NCI-H345 treated with DMSO at 0.1 percent for 48 hours (cell line): ENCODE results near the gene SOST.

ENCODE experiments used
- DNase-seq: peaks from one replicate; lab custom pipeline; 2025; ENCODE audit not compliant: unreplicated experiment; lab: John Stamatoyannopoulos, UW

Gene SOST

DNA sequence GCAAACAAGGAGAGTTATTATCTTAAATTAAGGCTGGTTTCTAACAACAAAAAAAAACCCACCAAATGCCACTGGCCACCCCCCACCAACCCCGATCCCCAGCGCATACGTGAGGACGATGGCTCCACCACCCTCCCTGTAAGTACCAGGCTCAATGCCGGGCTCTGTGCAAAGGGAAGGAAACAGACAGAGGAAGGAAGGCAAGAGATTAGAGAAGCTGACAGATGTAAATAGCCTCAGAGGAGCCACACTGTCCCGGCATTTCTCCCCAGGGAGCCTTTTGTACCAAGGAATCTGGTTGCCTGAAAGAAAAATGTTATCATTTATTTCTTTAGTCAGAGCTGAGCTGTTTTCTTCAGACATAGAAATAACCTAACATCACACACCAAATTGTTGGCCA is 13.1 kb downstream of the SOST start:
- no peak for DNase-seq

DNA sequence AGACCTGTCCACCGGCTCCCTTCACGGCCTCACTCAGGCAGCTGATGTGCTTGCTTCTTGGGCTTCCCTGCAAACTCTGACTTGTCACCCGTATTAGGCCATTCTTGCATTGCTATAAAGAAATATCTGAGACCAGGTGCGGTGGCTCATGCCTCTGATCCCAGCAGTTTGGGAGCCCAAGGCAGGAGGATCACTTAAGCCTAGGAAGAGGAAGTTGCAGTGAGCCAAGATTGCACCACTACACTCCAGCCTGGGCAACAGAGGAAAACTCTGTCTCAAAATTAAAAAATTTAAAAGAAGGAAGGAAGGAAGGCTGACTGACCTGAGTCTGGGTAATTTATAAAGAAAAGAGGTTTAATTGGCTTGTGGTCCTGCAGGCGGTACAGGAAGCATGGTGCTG is 17.0 kb downstream of the SOST start:
- no peak for DNase-seq

DNA sequence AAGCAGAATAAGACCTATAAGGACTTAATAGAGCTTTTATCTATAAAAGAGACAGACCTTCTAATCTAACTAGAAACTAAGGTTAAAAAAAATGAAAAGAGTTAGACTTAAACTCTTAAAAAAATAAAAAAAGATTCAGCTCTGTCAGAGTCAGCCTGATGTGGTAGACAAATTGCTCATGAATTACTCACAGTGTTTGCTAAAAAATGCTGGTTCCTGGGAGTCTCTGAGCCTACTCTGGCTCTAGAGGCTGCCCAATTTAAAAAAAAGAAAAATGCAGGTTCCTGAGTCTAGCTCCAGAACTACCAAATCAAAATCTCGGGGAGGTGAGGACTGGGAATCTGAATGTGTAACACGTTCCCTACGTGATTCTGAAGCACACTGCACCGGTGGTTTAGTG is 18.1 kb downstream of the SOST start:
- DNase-seq, result no peak

DNA sequence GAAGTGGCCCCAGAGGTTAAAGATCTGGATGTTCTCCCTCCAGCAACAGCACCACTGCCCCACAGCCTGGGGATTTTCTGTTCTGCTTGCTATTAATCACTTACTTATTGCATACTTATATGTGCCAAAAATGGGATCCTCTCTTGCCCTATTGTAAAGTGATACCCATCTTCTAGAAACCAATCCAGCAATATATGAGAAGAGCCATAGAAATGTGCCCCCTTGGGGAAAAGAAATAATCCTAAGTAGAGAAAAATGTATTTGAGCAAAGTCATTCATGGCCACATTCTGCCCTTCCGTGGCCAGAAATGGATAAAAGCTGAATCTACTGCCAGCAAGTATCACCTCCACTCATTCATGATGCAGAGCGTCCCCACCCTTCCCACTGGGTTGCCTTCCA is 20.9 kb downstream of the SOST start:
- no peak for DNase-seq

DNA sequence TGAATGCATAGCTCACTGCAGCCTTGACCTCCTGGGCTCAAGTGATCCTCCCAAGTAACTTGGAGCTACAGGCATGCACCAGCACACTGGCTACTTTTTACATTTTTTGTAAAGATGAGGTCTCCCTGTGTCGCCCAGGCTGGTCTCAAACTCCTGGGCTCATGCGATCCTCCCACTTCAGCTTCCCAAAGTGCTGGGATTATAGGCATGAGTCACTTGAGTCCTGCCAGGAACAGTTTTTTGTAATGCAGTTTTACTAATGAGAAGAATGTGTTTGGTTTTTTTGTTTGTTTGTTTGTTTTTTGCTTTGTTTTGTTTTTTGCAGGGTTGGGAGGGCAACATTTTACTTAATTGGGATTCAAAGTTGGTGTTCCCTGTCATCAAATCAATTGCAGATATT is 22.2 kb downstream of the SOST start:
- no peak for DNase-seq

DNA sequence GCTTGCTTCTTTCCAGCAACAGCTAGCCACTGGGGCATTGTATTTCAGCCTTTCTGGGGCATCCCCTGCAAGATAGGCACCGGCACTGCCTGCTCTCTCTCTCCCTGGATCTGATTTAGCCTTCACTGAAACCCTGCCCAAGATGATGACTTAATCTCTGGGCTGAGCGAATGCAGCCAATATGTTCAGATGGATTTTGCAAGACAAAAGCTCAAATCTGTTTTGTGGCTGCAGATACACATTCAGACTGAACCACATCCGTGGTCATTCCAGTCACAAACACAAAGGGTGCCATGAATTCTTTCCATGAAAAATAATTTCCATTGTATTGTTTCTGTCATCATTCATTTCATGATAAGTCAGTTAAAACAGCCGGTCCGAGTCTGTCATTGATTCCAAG is 24.2 kb downstream of the SOST start:
- no peak for DNase-seq

DNA sequence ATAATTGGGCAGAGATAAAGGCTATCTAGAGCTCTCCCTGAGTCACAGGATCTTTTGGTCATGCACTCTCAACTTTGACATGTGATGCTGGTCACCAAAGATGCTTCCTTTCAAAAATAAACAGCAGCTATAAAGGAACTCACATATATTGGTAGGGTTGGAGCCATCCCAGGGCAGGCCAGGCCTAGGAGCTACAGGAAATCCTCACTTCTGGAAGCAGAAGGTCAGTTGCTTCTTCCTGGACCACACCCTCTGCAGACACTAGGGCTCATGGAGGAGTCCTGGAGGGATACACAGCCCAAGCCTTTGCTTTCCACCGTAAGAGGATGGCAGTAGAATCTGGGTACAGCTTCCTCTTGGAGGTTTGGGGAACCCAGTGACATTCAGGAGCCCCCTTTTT is 24.6 kb downstream of the SOST start:
- no peak for DNase-seq

DNA sequence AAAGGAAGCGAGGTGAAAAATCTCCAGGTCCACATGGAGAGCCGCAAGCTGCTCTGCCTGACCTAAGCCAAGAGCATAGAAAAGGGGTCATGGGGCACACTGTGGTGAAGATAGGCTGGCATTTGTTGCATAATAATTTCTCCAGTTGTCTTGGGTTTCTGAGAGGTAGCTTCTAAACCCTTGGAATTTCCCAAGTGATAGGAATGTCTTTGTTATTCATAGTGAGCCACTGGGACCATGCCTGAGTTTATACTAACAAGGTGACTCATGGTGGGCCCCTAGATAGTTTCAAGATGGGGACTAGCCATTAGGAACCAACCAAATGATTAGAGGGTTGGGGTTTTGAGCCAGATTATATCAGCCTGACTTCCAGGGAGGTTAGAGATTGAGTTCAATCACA is 25.6 kb downstream of the SOST start:
- no peak for DNase-seq

DNA sequence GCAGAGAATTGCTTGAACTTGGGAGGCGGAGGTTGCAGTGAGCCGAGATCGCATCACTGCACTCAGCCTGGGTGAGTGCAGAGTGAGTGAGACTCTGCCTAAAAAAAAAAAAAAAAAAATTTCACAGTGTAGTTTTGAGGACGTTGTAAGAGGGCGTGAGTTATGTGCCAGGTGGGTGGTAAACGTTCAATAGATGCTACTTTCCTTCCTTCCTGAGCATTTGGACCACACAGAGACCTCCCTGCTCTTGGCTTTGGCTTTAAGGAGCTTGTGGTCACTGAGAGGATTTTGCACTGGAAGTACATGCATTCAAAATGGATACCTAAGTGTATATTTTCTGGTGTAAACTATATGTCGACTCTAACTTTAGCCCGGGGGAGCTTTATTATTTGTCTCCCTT is 30.5 kb downstream of the SOST start:
- DNase-seq, result no peak

DNA sequence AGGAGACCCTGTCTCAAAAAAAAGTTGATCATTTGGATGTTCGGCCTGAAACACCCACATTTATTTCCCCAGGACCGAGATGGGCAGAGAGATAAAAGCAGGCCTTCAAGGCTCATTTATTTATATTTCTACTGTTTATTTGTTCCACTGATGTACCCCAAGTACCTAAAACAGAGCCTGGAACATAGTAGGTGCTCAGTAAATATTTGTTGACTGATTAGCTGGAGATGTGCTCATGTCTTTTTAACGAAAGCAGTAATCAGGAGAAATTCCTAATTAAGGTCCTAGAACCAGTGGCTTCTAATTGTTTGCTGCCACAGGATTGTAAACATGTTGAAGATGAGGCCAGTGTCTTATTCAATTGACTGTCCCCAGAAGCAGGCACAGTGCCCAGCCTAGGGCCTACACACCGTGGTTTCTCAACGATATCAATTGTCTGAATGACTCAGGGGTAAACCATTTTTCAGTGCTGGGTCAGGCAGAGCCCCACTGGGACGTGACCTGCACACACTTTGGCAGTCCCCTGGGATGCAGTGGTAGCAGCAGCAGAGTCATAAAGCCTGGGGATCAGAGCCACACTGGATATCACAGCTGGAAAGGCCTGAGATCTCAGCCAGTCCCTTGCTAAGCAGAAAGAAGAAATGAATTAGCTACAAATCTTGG is 34.8 kb downstream of the SOST start:
- no peak for DNase-seq

DNA sequence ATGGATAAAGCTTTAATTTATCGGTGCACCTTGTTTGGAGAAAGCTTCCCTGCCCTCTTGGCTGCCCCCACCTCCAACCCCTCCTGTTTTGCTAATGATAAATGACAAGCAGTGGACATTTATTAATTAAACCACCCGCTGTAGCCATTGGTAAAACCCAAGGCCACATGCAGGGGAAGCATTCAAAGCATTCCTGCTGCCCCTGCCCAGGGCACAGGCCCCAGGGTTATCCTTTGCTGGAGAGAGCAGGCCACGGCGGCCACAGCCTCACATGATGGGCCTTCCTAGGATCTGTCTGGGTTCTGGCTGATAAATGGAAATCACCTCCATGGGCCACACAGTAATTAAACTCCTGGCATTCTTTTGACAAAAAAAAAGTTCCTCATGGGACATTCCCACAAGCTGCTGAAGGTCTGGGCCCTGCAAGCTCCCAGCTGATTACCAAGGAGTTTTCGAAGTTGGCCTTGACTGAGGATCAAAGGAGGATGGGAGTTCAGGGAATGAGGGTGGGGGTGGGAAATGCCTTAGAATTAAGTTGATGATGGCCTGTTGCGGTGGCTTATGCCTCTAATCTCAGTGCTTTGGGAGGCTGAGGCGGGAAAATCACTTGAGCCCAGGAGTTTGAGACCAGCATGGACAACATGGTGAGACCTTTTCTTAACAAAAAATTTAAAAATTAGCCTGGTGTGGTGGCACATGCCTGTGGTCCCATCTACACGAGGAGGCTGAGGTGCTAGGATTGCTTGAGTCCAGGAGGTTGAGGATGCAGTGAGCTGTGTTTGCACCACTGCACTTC is 35.5 kb downstream of the SOST start:
- DNase-seq, result no peak

DNA sequence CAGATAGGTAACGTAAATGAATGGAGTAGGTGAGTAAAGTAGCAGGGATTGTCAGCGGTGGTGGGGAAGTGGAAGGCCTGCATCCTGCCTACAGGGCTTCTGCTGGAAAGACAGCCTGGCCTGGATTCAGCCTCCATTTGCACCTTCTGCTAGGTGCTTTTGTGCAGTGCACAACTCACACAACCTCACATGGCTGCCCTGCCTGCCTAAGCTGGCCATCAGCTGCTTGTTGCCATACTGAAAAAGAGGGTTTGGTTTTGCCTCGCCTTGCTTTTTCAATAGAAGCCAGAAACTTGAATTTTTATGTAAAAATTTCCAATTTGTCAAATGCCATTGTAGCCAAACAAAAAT is 36.3 kb downstream of the SOST start:
- DNase-seq, result no peak

DNA sequence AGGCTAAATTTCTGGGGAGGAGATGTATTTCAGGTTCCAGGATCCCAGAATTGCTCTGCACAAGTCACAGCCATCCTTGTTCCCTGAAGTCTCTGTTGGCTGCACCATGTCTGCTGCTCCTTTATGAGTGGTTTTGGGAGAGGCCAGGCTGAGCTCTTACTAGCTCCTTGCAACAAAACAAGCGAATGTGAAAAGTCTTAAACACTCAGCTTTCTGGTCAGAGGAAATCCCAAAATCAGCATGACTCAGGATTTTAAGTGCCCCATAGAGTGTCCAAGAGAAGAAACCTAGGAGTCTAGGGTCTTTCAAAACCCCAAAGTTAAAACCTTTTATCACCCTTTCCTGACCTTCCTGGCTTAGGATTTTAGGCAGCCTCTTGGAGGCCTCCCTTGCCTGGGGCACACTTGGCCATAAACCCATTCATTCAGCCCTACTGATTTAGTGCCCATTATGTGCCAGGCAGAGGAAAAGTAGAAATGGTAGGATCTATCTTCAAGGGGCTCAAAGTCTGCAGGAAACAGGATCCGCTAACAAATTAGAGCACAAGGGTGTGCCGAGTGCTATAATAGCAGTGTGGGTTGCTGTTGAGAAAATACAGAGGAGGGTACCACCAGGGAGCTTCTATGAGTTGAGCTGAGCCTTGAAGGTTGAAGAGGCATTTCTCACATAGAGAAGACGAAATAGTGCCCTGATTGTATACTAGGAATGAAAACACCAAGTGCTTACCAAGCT is 36.9 kb downstream of the SOST start:
- no peak for DNase-seq

DNA sequence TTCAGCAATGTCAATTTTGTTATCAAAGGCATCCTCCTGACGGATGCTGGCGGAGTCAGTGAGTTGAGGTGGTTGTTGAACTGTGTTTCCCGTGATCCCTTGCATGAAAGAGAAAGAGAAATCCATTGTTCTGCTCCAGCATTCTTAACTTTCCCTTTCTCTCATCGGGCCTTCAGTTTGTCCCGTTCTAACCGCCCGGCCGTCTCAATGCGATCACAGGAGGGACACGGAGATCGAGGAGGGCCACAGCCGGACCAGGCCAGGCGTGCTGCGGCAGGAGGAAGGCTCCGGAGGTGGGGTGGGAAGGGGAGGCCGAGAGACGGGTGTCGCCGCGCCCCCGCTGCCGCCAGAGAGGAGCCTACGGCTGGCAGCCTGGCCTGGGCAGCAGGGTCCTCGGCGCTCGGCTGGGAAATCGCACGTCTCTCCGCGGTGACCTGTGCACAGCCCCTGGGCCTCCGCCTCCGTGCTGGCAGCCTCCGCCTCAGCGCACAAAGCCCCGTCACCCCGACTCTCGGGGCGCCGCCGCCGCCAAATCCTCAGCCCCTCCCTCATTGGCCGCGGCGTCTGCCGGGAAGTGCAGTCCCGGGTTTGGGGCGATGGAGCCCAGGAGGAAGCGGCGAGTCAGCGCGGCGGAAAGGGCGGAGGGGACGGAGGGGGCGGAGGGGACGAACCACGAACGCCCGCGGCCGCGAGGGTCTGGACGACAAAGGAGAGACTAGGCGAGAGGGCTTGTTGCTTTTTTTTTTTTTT is 38.1 kb downstream of the SOST start:
- no peak for DNase-seq

DNA sequence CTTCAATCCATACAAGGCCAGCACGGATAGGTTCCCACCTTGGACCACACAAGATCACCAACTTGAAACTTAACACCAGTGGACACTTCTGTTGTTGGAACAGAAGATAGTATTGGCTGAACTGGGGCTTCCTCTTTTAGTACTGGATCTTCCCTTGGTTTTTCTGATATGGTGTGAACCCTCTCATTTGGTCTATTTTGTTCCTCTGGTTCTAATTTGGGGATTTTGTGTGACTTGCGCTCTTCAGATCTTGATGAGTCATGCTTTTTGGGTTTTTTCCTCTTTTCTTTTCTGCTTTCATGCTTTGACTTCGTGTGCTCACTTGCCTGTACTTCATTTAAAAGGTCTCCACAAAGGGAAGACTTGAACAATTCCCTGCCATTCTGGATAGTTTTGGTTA is 39.0 kb downstream of the SOST start:
- DNase-seq, result no peak

DNA sequence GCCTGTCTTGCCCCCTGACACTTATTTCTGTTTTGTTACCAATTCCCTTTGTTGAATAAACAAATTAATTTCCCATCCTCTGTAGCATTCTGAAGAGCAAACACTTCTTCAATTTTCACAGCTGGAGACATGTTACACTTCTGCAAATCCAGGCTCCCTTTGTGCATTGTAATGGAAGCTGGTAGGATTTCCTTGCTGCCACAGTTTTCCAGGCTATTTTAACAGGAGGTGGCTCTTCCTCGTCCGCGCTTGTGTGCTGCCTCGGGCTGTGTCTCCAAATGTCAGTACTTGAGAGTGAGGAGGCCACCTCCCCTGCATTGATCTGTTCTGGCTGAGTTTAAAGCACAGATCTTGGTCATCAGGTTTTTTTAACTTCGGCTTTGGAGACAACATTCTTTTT is 40.0 kb downstream of the SOST start:
- DNase-seq, result peak; percentile 33

DNA sequence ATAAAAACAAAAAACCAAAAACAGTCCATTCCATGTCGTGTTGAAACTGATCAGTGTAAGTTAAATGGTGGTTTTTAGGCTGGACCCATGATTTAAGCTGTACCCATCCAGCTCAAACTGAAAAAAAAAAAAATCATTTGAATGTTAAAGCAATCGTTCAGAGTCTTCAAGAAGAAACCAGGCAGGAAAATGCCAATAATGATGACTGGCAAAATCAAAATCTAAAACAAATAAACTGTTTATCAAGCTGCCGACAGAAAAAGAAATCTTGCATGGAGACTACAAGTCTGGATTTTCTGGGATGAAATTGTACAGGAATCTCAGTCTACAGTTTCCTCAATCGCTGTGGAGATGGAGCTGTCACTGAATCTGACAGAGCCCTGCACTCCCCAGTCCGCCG is 40.7 kb downstream of the SOST start:
- no peak for DNase-seq

DNA sequence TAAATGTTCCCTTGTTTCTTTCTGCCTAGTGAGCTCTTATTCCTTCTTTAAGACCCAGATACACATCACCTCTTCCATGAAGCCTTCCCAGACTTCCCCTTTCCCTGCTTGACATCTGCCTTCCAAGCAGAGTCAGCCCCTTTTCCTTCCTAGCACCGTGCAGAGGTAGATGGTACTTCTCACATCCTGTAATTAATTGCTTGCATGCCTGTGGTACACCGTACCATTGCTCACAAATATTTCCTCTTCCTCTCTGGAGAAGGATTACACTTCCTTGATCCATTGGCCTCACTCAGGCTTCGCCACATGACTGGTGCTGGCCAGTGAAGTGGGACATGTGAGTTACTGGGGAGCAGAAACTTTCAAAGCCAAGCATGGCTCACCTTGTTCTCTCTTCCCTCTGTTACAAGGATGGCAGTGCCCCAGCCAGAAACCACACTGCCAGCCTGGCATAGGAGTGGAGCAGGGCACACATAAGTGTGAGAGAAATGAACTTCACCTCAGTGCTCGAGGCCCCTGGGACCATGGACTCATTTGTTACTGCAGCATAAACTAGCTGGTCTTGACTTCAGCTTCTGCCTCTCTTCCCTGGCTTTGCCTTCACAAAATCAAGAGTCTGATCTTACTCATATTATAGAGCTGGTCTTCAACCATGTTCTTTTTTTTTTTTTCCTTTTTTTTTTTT is 44.0 kb downstream of the SOST start:
- DNase-seq, result no peak

DNA sequence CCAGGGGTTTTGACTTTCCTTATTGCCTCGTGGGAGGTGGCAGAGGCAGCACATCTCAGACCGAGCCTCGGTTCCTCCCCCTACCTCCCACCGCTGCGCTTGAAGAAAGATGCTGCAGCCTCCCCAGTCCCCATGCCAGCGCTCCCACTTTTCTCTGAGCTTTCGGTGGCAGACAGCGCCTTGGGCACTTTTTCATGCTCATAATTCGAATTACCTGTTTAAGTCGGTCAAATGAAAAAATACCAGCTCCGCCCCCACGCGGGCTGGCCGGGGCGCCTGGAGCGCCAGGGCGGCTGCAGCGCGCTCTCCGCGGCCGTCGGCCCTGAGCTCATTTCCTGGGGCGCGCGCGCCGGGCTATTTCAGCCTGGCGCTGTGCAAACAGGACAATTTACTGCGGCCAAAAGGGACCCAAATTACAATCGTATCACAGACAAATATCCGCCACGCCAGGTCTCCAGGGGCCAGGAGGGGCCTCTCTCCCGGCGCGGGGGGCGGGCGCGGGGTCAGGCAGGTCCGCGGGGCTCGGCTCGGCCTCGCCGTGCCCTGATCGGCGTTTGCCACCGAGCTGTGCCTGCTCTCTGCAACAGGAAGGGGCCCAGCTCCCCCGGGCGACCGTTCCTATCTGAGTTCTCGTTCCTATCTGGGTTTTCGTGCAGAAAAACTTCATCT is 45.0 kb downstream of the SOST start:
- no peak for DNase-seq

DNA sequence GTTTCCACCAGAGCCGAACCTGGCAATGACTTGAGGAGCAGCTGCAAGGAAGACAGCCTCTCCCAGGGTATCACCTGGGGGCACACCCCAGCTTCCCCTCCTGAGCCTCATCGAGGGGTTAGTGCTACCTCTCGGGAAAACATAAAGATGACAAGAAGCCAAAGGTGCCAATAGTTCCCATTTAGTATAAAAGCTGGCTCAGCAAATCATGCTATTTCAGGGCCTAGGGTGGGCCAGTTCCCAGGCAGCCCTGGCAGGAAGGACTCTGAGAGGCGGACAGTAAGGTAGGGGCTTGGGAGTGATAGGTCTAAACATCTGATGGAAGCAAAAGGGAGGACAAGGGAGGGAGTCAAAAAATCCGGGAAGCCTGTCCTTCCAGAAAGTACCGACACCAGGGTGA is 46.2 kb downstream of the SOST start:
- no peak for DNase-seq

DNA sequence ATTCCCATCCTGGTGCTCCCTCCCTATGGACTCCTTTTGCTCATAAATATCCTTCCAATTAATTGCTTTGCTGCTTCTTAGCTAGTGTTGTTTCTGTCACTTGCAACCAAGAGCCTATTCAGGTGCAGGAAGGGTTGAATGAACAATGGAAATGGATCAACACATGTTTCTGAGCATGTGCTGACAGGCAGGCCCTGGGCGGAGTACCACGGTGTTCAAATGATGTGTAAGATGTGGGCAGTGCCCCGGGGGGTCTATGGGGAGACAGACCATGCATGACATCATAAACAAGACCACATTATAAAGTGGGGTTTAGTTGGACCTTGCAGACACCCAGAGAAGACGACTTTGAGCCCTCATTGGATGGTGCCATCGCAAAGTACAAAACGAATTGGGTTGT is 48.5 kb downstream of the SOST start:
- no peak for DNase-seq
